Neural progenitor cell (in vitro differentiated cells): Measurements from ENCODE around the gene WDR70. TPM values are rescaled to one million over a fixed set of nuclear protein-coding genes. Genes with fewer than 3 reads are reported as not detected.

Source experiments
- DNase-seq: peaks from one replicate; pipeline ENCODE4 v3.0.0-alpha.2; 2016; ENCODE audit warnings: low spot score
- H2AFZ ChIP-seq: fragments of 200-600 bp; sonication (generic); replicated peaks from 2 replicates; pipeline ENCODE4 v1.6.1; 2016; ENCODE audit warnings: antibody characterized with exemption
- H3F3A ChIP-seq: fragments of 200-600 bp; sonication (generic); 2 replicates; pipeline ENCODE4 v1.6.1; 2016; ENCODE audit warnings: antibody characterized with exemption, low read depth
- H3K27ac ChIP-seq: fragments of 200-600 bp; sonication (generic); 2 replicates; pipeline ENCODE4 v1.5.1; 2016; ENCODE audit warnings: mild to moderate bottlenecking
- H3K27me3 ChIP-seq: fragments of 200-600 bp; sonication (generic); 2 replicates; pipeline ENCODE4 v1.6.1; 2016; ENCODE audit warnings: mild to moderate bottlenecking, moderate library complexity
- H3K36me3 ChIP-seq: fragments of 200-600 bp; sonication (generic); 2 replicates; pipeline ENCODE4 v1.5.1; 2016
- H3K4me1 ChIP-seq: fragments of 200-600 bp; sonication (generic); 2 replicates; pipeline ENCODE4 v1.6.1; 2016; ENCODE audit warnings: mixed run types
- H3K4me2 ChIP-seq: fragments of 200-600 bp; sonication (generic); 2 replicates; pipeline ENCODE4 v1.6.1; 2016
- H3K4me3 ChIP-seq: fragments of 200-600 bp; sonication (generic); 2 replicates; pipeline ENCODE4 v1.5.1; 2016
- H3K79me2 ChIP-seq: fragments of 200-600 bp; sonication (generic); 2 replicates; pipeline ENCODE4 v1.6.1; 2016; ENCODE audit warnings: low read depth
- H3K9ac ChIP-seq: fragments of 200-600 bp; sonication (generic); 2 replicates; pipeline ENCODE4 v1.6.1; 2016
- H3K9me3 ChIP-seq: fragments of 200-600 bp; sonication (generic); 2 replicates; pipeline ENCODE4 v1.5.1; 2016; ENCODE audit warnings: low read depth
- H4K20me1 ChIP-seq: fragments of 200-600 bp; sonication (generic); 2 replicates; pipeline ENCODE4 v1.6.1; 2016; ENCODE audit warnings: low read depth
- H3K27ac Mint-ChIP-seq: 3 replicates; pipeline ENCODE4 v1.8.0; 2021; ENCODE audit warnings: mixed read lengths
- H3K27me3 Mint-ChIP-seq: 2 replicates; pipeline ENCODE4 v1.8.0; 2022; ENCODE audit warnings: low read depth, mild to moderate bottlenecking, inconsistent platforms, moderate library complexity, mixed read lengths; ENCODE audit not compliant: insufficient read depth
- H3K36me3 Mint-ChIP-seq: 3 replicates; pipeline ENCODE4 v1.8.0; 2021; ENCODE audit warnings: mixed read lengths
- H3K4me1 Mint-ChIP-seq: 3 replicates; pipeline ENCODE4 v1.8.0; 2021; ENCODE audit warnings: mixed read lengths
- H3K4me3 Mint-ChIP-seq: 3 replicates; pipeline ENCODE4 v1.8.0; 2021; ENCODE audit warnings: mild to moderate bottlenecking, moderate library complexity, mixed read lengths
- H3K9me3 Mint-ChIP-seq: 3 replicates; pipeline ENCODE4 v1.8.0; 2020; ENCODE audit warnings: mixed read lengths
- CTCF ChIP-seq: fragments of 200-600 bp; sonication (generic); IDR thresholded peaks from 2 replicates; pipeline ENCODE4 v1.5.1; 2017; ENCODE audit warnings: antibody characterized with exemption, mild to moderate bottlenecking
- EZH2 ChIP-seq: fragments of 200-600 bp; sonication (generic); IDR thresholded peaks from 2 replicates; pipeline ENCODE4 v1.6.1; 2017; ENCODE audit warnings: antibody characterized with exemption, mild to moderate bottlenecking, moderate library complexity
- EZH2phosphoT487 ChIP-seq: fragments of 200-600 bp; sonication (generic); IDR thresholded peaks from 2 replicates; pipeline ENCODE4 v1.6.1; 2017; ENCODE audit warnings: antibody characterized with exemption
- total RNA-seq: library from RNA; depleted of rRNA; stranded (reverse); fragments of >200 nt; gene quantifications from 2 replicates; pipeline ENCODE4 v1.2.3, GENCODE V29; 2015; ENCODE audit warnings: low replicate concordance

Gene WDR70
- total RNA-seq, 1 donor from 2014 or later: 46.2 TPM

- no peaks in the 10 kb centered on the region for H3K79me2 ChIP-seq
- Mint-ChIP-seq H3K27ac (no peak overlapping the region), H3K4me1 (no peaks in the 10 kb centered on the region), H3K9me3 (peaks cover 4% of the 10 kb centered on the region), H3K27me3 (no peaks in the 10 kb centered on the region), H3K36me3 (peaks cover 11% of the 10 kb centered on the region), H3K4me3 (no peak overlapping the region)
- no peaks in the 10 kb centered on the region for H4K20me1 ChIP-seq
- H3K4me1 ChIP-seq: no peaks in the 10 kb centered on the region
- H3K4me2 ChIP-seq: no peak overlapping the region
- H3K4me3 ChIP-seq: no peak overlapping the region
- no peak overlapping the region for H2AFZ ChIP-seq
- H3K36me3 ChIP-seq: no peaks in the 10 kb centered on the region
- H3K9ac ChIP-seq: no peak overlapping the region
- no peak for DNase-seq
- no peaks in the 10 kb centered on the region for H3K9me3 ChIP-seq
- H3K27me3 ChIP-seq: no peaks in the 10 kb centered on the region
- H3F3A ChIP-seq: no peaks in the 10 kb centered on the region
- TF ChIP-seq CTCF: no peak
- no peak for TF ChIP-seq EZH2phosphoT487
- no peak for TF ChIP-seq EZH2
- no peak overlapping the region for H3K27ac ChIP-seq
These were observed 111.1 kb downstream of the WDR70 start for GRCh38 chr5:37490120-37490810.

GRCh38 chr5:37490931-37491330 lies 111.8 kb downstream of the WDR70 start:
- Histone ChIP-seq H3K27me3 (no peaks in the 10 kb centered on the region), H3K9me3 (no peaks in the 10 kb centered on the region), H4K20me1 (no peaks in the 10 kb centered on the region), H3K4me3 (no peak overlapping the region), H3K27ac (no peak overlapping the region), H3K4me1 (no peaks in the 10 kb centered on the region), H3K9ac (no peak overlapping the region), H3F3A (no peaks in the 10 kb centered on the region), H3K79me2 (no peaks in the 10 kb centered on the region), H2AFZ (no peak overlapping the region), H3K4me2 (no peak overlapping the region), H3K36me3 (no peaks in the 10 kb centered on the region)
- no peak for TF ChIP-seq EZH2phosphoT487
- no peak for TF ChIP-seq EZH2
- TF ChIP-seq CTCF: no peak
- Mint-ChIP-seq H3K4me3 (no peak overlapping the region), H3K36me3 (peaks cover 13% of the 10 kb centered on the region), H3K27me3 (no peaks in the 10 kb centered on the region), H3K27ac (no peak overlapping the region), H3K9me3 (peaks cover 4% of the 10 kb centered on the region), H3K4me1 (no peaks in the 10 kb centered on the region)
- no peak for DNase-seq

- Histone ChIP-seq H3K79me2 (no peaks in the 10 kb centered on the region), H3K27me3 (no peaks in the 10 kb centered on the region), H2AFZ (no peak overlapping the region), H3K27ac (no peak overlapping the region), H3K4me2 (no peak overlapping the region), H3K9me3 (no peaks in the 10 kb centered on the region), H3K4me3 (no peak overlapping the region), H3F3A (no peaks in the 10 kb centered on the region), H3K36me3 (no peaks in the 10 kb centered on the region), H3K4me1 (no peaks in the 10 kb centered on the region), H4K20me1 (no peaks in the 10 kb centered on the region), H3K9ac (no peak overlapping the region)
- Mint-ChIP-seq H3K27me3 (no peaks in the 10 kb centered on the region), H3K4me1 (no peaks in the 10 kb centered on the region), H3K4me3 (no peak overlapping the region), H3K36me3 (peaks cover 10% of the 10 kb centered on the region), H3K27ac (no peak overlapping the region), H3K9me3 (peaks cover 4% of the 10 kb centered on the region)
- DNase-seq: no peak
- TF ChIP-seq EZH2: no peak
- TF ChIP-seq EZH2phosphoT487: no peak
- TF ChIP-seq CTCF: no peak
These were observed 113.8 kb downstream of the WDR70 start for GRCh38 chr5:37492778-37493555.
